DMS153 (cell line): ENCODE data around the gene UPK3B.
"Not testable (repeated sequence)": the region's sequence is repeated elsewhere in the genome, so short reads cannot be mapped to it uniquely, and the experiment has no call there.

Source experiments
- DNase-seq: peaks from one replicate; lab custom pipeline; 2025; lab: John Stamatoyannopoulos, UW

UPK3B gene

GRCh38 chr7:76513817-76514799 lies 3.8 kb downstream of the UPK3B start:
- DNase-seq: no peak

GRCh38 chr7:76514926-76515771 lies 4.8 kb downstream of the UPK3B start:
- no peak for DNase-seq

- DNase-seq: no peak
These were observed 5.7 kb downstream of the UPK3B start for GRCh38 chr7:76515999-76516443.

GRCh38 chr7:76516932-76517331 lies 6.6 kb downstream of the UPK3B start:
- not testable (repeated sequence) for DNase-seq

- DNase-seq: not testable (repeated sequence)
These were observed 15.8 kb downstream of the UPK3B start for GRCh38 chr7:76526183-76526582.

- DNase-seq: not testable (repeated sequence)
These were observed 21.3 kb downstream of the UPK3B start for GRCh38 chr7:76531643-76532042.

- not testable (repeated sequence) for DNase-seq
These were observed 32.8 kb downstream of the UPK3B start, which contains the start of gene SPDYE16 for GRCh38 chr7:76543197-76543596. SPDYE16 (minus strand) TSS chr7:76543297; CDS start chr7:76541459, 1,838 bp downstream.

GRCh38 chr7:76549025-76549854 lies 38.9 kb downstream of the UPK3B start:
- peak; percentile 66 for DNase-seq

GRCh38 chr7:76549855-76550248 lies 39.5 kb downstream of the UPK3B start:
- not testable (repeated sequence) for DNase-seq

GRCh38 chr7:76551992-76552391 lies 41.6 kb downstream of the UPK3B start:
- not testable (repeated sequence) for DNase-seq

- not testable (repeated sequence) for DNase-seq
These were observed 49.3 kb downstream of the UPK3B start for GRCh38 chr7:76559685-76560084.

- not testable (repeated sequence) for DNase-seq
These were observed 49.8 kb downstream of the UPK3B start for GRCh38 chr7:76560157-76560556.

- not testable (repeated sequence) for DNase-seq
These were observed 51.0 kb downstream of the UPK3B start for GRCh38 chr7:76561342-76561741.

GRCh38 chr7:76565001-76565400 lies 54.6 kb downstream of the UPK3B start:
- not testable (repeated sequence) for DNase-seq
